Mesendoderm (in vitro differentiated cells): ENCODE results near the gene TFE3.

Experiments
- DNase-seq: peaks from one replicate; pipeline ENCODE4 v3.0.0; 2013
- H2AK5ac ChIP-seq: 2 replicates; pipeline ENCODE4 v1.6.1; 2013; ENCODE audit warnings: low read length, inconsistent platforms
- H2BK120ac ChIP-seq: 2 replicates; pipeline ENCODE4 v1.6.1; 2013; ENCODE audit warnings: low read depth, mild to moderate bottlenecking, low read length, moderate library complexity, mixed read lengths
- H2BK15ac ChIP-seq: replicated peaks from 2 replicates; pipeline ENCODE4 v1.6.1; 2013; ENCODE audit warnings: low read depth, mild to moderate bottlenecking, moderate library complexity
- H2BK5ac ChIP-seq: 2 replicates; pipeline ENCODE4 v1.6.1; 2013; ENCODE audit warnings: low read length, inconsistent platforms
- H3K18ac ChIP-seq: 2 replicates; pipeline ENCODE4 v1.6.1; 2013; ENCODE audit warnings: mild to moderate bottlenecking, low read length, mixed read lengths
- H3K23ac ChIP-seq: one replicate; pipeline ENCODE4 v1.6.1; 2013; ENCODE audit warnings: low read length
- H3K27ac ChIP-seq: 2 replicates; pipeline ENCODE4 v1.5.1; 2013; ENCODE audit warnings: low read depth, mild to moderate bottlenecking, inconsistent platforms, low read length, moderate library complexity
- H3K27me3 ChIP-seq: 2 replicates; pipeline ENCODE4 v1.6.1; 2013; ENCODE audit warnings: low read length, control low read depth, mild to moderate bottlenecking, inconsistent platforms; ENCODE audit not compliant: insufficient read depth, poor library complexity
- H3K36me3 ChIP-seq: 2 replicates; pipeline ENCODE4 v1.6.1; 2013; ENCODE audit warnings: low read length, inconsistent platforms; ENCODE audit not compliant: control insufficient read depth, insufficient read depth
- H3K4ac ChIP-seq: one replicate; pipeline ENCODE4 v1.6.1; 2013; ENCODE audit warnings: low read depth, mild to moderate bottlenecking, low read length, moderate library complexity
- H3K4me1 ChIP-seq: 2 replicates; pipeline ENCODE4 v1.6.1; 2013; ENCODE audit warnings: low read depth, low read length, inconsistent platforms; ENCODE audit not compliant: control insufficient read depth
- H3K4me2 ChIP-seq: 2 replicates; pipeline ENCODE4 v1.6.1; 2013; ENCODE audit warnings: low read length
- H3K4me3 ChIP-seq: 2 replicates; pipeline ENCODE4 v1.5.1; 2013; ENCODE audit warnings: mild to moderate bottlenecking, low read length
- H3K56ac ChIP-seq: one replicate; pipeline ENCODE4 v1.6.1; 2013; ENCODE audit warnings: low read length
- H3K79me1 ChIP-seq: 2 replicates; pipeline ENCODE4 v1.6.1; 2013; ENCODE audit warnings: low read length, inconsistent platforms
- H3K79me2 ChIP-seq: 2 replicates; pipeline ENCODE4 v1.6.1; 2013; ENCODE audit warnings: mild to moderate bottlenecking, low read length; ENCODE audit not compliant: control insufficient read depth, insufficient read depth
- H3K9ac ChIP-seq: 2 replicates; pipeline ENCODE4 v1.6.1; 2013; ENCODE audit warnings: low read length, inconsistent platforms
- H4K5ac ChIP-seq: one replicate; pipeline ENCODE4 v1.6.1; 2013; ENCODE audit warnings: low read length
- H4K8ac ChIP-seq: one replicate; pipeline ENCODE4 v1.6.1; 2013; ENCODE audit warnings: low read depth, mild to moderate bottlenecking, control low read depth, low read length, moderate library complexity
- WGBS: extraction: QIAGEN DNeasy Blood & Tissue Kit; methylation state at CpG from one replicate; pipeline ENCODE4 v1.1.7; 2013; ENCODE audit warnings: low lambda C conversion rate, missing lambda C conversion rate; ENCODE audit not compliant: insufficient coverage; ENCODE audit errors: extremely low coverage; 5-methylcytosine and 5-hydroxymethylcytosine counted together

Gene TFE3

DNA sequence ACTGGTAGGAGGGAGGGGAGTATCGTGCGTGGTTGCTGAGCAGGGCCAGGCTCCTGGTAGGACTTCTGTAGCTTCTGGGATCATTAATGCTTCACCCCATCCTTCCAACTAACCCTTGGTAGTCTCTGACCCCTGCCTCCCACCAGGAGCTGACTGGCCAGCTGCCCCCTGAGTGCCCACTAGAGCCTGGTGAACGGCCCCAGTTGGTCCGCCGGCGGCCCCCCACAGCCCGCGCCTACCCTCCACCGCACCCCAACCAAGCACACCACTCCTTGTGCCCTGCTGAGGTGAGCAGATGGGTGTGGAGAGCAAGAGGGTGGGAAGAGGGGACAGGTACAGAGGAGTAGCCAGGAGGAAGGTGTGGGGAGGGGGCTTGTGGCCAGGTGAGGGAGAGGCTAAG is 20.6 kb upstream of the TFE3 start:
- H3K79me1 ChIP-seq, result peaks cover 3% of the 10 kb centered on the region
- H2BK15ac ChIP-seq, result no peak overlapping the region
- no CpG with 5 or more reads among the region's 9 CpGs for WGBS
- H3K4me2 ChIP-seq, result no peak overlapping the region
- H2AK5ac ChIP-seq, result no peak overlapping the region
- H3K23ac ChIP-seq, result no peak overlapping the region
- no peak for DNase-seq
- no peak overlapping the region for H3K27ac ChIP-seq
- H3K4me3 ChIP-seq, result no peak overlapping the region
- no peak overlapping the region for H4K5ac ChIP-seq
- no peak overlapping the region for H3K18ac ChIP-seq
- H3K4ac ChIP-seq, result no peak overlapping the region
- no peaks in the 10 kb centered on the region for H3K36me3 ChIP-seq
- H2BK5ac ChIP-seq, result no peak overlapping the region
- no peak overlapping the region for H4K8ac ChIP-seq
- no peak overlapping the region for H3K56ac ChIP-seq
- no peaks in the 10 kb centered on the region for H3K27me3 ChIP-seq
- no peaks in the 10 kb centered on the region for H3K4me1 ChIP-seq
- no peak overlapping the region for H3K9ac ChIP-seq
- H2BK120ac ChIP-seq, result no peak overlapping the region
- no peaks in the 10 kb centered on the region for H3K79me2 ChIP-seq

DNA sequence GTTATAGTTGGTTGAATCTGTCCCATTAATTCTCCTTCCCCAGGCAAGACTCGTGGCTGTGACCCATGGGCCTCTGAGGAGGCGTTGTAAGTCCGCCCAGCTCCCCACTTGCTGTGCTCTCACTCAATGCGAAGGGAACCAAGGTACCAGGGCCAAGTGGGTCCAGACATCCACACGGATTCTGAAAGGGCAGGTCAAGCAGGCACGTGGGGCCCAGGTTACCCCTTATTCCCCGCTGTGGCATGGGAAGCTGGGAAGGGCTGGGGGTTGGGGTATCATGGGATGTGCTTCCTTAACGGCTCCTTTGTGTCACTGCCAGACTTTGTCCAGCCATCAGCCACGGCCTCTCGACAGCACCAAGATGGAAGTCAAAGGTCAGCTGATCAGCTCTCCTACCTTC is 18.8 kb upstream of the TFE3 start:
- Histone ChIP-seq H2BK15ac (no peak overlapping the region), H2BK5ac (no peak overlapping the region), H4K5ac (no peak overlapping the region), H3K27ac (no peak overlapping the region), H3K79me1 (peaks cover 3% of the 10 kb centered on the region), H3K4me2 (no peak overlapping the region), H3K56ac (no peak overlapping the region), H3K36me3 (no peaks in the 10 kb centered on the region), H3K4me1 (no peaks in the 10 kb centered on the region), H2BK120ac (no peak overlapping the region), H3K4me3 (no peak overlapping the region), H3K9ac (no peak overlapping the region), H4K8ac (no peak overlapping the region), H3K18ac (no peak overlapping the region), H3K27me3 (no peaks in the 10 kb centered on the region), H2AK5ac (no peak overlapping the region), H3K79me2 (no peaks in the 10 kb centered on the region), H3K4ac (no peak overlapping the region), H3K23ac (no peak overlapping the region)
- DNase-seq, result no peak
- WGBS, result no CpG with 5 or more reads among the region's 10 CpGs

DNA sequence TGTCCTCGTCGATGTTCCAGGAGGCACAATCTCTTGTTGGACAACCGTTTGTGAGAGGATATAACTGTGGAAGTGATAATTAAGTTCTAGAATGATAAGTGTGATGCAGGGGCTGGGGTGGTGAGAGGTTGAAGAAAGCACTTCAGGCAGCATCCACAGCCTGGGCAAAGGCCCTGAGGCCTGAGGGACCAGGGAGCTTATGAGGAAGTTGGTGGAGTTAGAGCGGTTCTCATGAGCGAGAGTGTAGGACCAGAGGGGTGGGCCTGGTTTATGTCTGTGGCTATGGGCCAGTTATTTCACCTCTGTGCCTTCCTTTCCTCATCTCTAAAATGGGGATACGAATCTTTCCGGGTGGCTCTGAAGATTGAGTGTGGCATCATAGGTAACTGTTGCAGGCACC is 18.3 kb upstream of the TFE3 start:
- no peaks in the 10 kb centered on the region for H3K36me3 ChIP-seq
- no peak overlapping the region for H3K9ac ChIP-seq
- H3K4me2 ChIP-seq, result no peak overlapping the region
- peaks cover 3% of the 10 kb centered on the region for H3K79me1 ChIP-seq
- no peak overlapping the region for H2AK5ac ChIP-seq
- H2BK5ac ChIP-seq, result no peak overlapping the region
- no peak overlapping the region for H2BK120ac ChIP-seq
- no peak overlapping the region for H3K27ac ChIP-seq
- no peaks in the 10 kb centered on the region for H3K79me2 ChIP-seq
- DNase-seq, result no peak
- no peak overlapping the region for H4K8ac ChIP-seq
- no peaks in the 10 kb centered on the region for H3K27me3 ChIP-seq
- H3K4me3 ChIP-seq, result no peak overlapping the region
- H3K23ac ChIP-seq, result no peak overlapping the region
- no CpG with 5 or more reads among the region's 7 CpGs for WGBS
- no peaks in the 10 kb centered on the region for H3K4me1 ChIP-seq
- no peak overlapping the region for H3K56ac ChIP-seq
- H2BK15ac ChIP-seq, result no peak overlapping the region
- H4K5ac ChIP-seq, result no peak overlapping the region
- H3K18ac ChIP-seq, result no peak overlapping the region
- no peak overlapping the region for H3K4ac ChIP-seq

DNA sequence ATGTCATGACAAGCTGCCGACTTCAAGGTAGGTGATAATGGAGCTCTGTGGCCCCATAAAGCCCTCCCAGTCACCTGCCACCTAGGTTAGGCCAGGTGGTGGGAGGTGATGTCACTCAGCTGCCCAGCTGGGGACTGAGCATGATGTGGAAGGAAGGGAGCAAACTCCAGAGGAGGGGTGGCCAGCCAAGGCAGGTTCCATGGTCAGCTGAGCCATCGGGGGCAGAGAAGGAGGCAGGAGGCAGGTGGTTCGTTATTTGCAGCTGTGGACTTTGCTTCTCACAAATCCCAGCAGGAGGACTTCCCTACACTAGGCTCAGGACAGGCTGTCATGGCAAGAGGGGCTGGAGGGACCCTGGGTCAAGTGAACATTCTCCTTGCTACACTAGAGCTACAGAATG is 17.8 kb upstream of the TFE3 start:
- Histone ChIP-seq H3K18ac (no peak overlapping the region), H3K79me2 (no peaks in the 10 kb centered on the region), H3K9ac (no peak overlapping the region), H2BK15ac (no peak overlapping the region), H4K5ac (no peak overlapping the region), H3K79me1 (peaks cover 3% of the 10 kb centered on the region), H3K4me2 (no peak overlapping the region), H2BK120ac (no peak overlapping the region), H2BK5ac (no peak overlapping the region), H2AK5ac (no peak overlapping the region), H4K8ac (no peak overlapping the region), H3K27ac (no peak overlapping the region), H3K23ac (no peak overlapping the region), H3K4me3 (no peak overlapping the region), H3K4ac (no peak overlapping the region), H3K56ac (no peak overlapping the region), H3K36me3 (no peaks in the 10 kb centered on the region), H3K4me1 (no peaks in the 10 kb centered on the region), H3K27me3 (no peaks in the 10 kb centered on the region)
- WGBS, result no CpG with 5 or more reads among the region's 3 CpGs
- no peak for DNase-seq

DNA sequence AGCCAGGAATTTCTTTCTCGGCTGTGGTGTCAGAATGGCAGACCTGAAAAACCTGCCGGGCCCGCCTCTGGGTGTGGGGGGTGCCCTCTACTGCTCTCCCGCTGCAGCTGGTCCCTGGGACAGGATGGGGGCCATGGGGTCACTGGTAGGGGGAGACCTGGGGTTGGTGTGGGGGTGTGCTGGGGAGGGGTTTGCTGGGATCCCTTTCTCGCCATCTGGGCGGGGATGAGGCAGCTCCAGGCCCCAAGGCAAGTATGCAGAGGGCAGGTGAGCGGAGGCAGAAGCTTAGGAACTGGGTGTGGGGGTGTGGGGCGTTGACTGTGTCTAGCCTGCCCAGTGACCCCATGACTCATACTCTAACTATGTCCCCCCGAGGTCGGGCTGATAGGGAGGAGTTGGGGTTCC is 16.5 kb upstream of the TFE3 start:
- Histone ChIP-seq H3K27me3 (no peaks in the 10 kb centered on the region), H3K18ac (no peak overlapping the region), H4K8ac (no peak overlapping the region), H2BK5ac (no peak overlapping the region), H3K56ac (no peak overlapping the region), H2AK5ac (no peak overlapping the region), H3K4me1 (no peaks in the 10 kb centered on the region), H2BK120ac (no peak overlapping the region), H3K79me2 (no peaks in the 10 kb centered on the region), H3K4me3 (no peak overlapping the region), H3K79me1 (peaks cover 3% of the 10 kb centered on the region), H3K23ac (no peak overlapping the region), H3K27ac (no peak overlapping the region), H3K4me2 (peak overlapping the region; percentile 27), H2BK15ac (no peak overlapping the region), H3K36me3 (no peaks in the 10 kb centered on the region), H3K9ac (no peak overlapping the region), H4K5ac (no peak overlapping the region), H3K4ac (no peak overlapping the region)
- no CpG with 5 or more reads among the region's 10 CpGs for WGBS
- DNase-seq, result no peak

DNA sequence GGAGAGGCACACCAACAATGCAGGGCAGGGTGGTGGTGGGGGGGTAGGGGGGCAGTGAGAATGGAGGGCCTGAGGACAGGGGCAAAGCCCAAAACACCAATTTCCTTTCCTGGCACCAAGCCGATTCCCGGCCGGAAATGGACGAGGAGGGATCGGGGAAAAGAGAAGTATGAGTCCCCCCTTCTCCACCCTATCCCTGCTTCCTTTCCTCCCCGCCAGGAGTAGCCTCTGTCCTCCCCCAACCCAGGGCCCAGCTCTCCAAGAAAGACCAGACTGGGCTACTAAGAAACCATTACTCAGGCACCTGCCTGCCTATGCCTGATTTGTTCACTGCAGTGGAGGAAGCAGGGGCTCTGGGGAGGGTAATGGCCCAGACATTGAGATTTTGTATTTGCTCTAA is 16.0 kb upstream of the TFE3 start:
- Histone ChIP-seq H3K79me2 (peaks cover 2% of the 10 kb centered on the region), H4K8ac (no peak overlapping the region), H3K56ac (peak overlapping the region; percentile 85), H3K27me3 (no peaks in the 10 kb centered on the region), H3K4me2 (peak overlapping the region; percentile 27), H3K36me3 (no peaks in the 10 kb centered on the region), H3K18ac (no peak overlapping the region), H2BK120ac (no peak overlapping the region), H2AK5ac (no peak overlapping the region), H3K9ac (peak overlapping the region; percentile 73), H2BK15ac (no peak overlapping the region), H3K79me1 (peaks cover 3% of the 10 kb centered on the region), H2BK5ac (no peak overlapping the region), H3K23ac (no peak overlapping the region), H3K27ac (no peak overlapping the region), H4K5ac (no peak overlapping the region), H3K4ac (no peak overlapping the region), H3K4me1 (no peaks in the 10 kb centered on the region), H3K4me3 (peak overlapping the region; percentile 45)
- no peak for DNase-seq
- no CpG with 5 or more reads among the region's 6 CpGs for WGBS
